ENCODE results near the gene PLGRKT. TPM values are rescaled to one million over a fixed set of nuclear protein-coding genes. Genes with fewer than 3 reads are reported as not detected.
"Not testable (repeated sequence)": the region's sequence is repeated elsewhere in the genome, so short reads cannot be mapped to it uniquely, and the experiment has no call there.

PLGRKT gene
- polyA plus RNA-seq, 4 donors: 35.6 to 60.4 (median 54.9) TPM

DNA sequence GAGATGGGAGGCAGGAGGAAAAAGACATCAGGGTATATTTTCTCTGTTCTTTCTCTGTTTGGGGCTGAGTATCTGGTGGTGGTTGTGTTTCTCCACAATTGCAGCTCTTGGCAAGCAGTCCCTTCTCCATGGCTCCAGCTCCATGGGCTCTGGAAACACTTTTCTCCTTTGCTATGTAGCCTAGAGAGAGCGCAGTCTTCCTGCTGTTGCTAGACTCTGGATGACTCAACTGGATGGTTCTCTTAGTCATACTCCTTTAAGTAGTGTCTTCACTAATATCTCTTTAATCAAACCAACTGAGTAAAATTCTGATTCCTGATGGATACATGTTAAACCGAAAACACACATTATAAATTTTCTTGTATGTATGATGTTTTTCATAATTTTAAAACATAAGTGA lies 3.3 kb upstream of the PLGRKT start:
- no peak for DNase-seq
- FAIRE-seq: no peak
- Histone ChIP-seq H3K4me3 (ENCODE audit: low read depth in 1 of 3, low read length in 3 of 3) (no peak overlapping the region), H3K27ac (ENCODE audit: low read depth in 1 of 3, low read length in 2 of 3) (no peak overlapping the region), H3K27me3 (ENCODE audit: control insufficient read depth in 3 of 3, insufficient read depth in 3 of 3, low read length in 3 of 3) (peaks cover 0 to 3% (median 0%) of the 10 kb centered on the region in 3 donors), H3K36me3 (ENCODE audit: control insufficient read depth in 3 of 3, insufficient read depth in 2 of 3, low read depth in 1 of 3, low read length in 3 of 3) (no peaks in the 10 kb centered on the region), H3K4me1 (ENCODE audit: control insufficient read depth in 3 of 3, insufficient read depth in 2 of 3, low read depth in 1 of 3, low read length in 2 of 3) (peaks cover 0 to 9% (median 3%) of the 10 kb centered on the region in 3 donors), H3K9me3 (ENCODE audit: control insufficient read depth in 2 of 2, insufficient read depth in 1 of 2, low read depth in 1 of 2, low read length in 1 of 2) (no peaks in the 10 kb centered on the region)
- 75 to 96% (median 90%) methylated on average over 2 of the region's 2 CpGs for WGBS, 3 donors

DNA sequence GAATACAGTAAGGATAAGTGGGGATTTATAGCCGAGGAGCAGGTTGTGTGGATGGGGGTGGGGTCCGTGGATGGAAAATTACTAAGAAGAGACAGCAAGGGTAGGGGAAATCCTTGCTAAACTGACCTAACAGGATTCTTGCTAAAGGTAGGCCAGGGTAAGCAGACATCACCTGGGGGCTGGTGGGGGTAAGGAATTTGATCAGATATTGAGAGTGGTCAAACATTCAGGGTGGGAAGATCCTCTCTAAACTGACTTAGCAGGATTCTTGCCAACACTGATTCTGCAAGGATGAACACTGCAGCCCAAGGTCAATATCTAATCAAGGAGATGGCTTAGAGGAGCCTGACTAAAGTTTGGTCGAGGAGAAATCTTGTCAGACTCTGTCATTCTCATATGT lies 2.7 kb upstream of the PLGRKT start:
- no peak for FAIRE-seq
- Histone ChIP-seq H3K9me3 (ENCODE audit: control insufficient read depth in 2 of 2, insufficient read depth in 1 of 2, low read depth in 1 of 2, low read length in 1 of 2) (no peaks in the 10 kb centered on the region), H3K36me3 (ENCODE audit: control insufficient read depth in 3 of 3, insufficient read depth in 2 of 3, low read depth in 1 of 3, low read length in 3 of 3) (no peaks in the 10 kb centered on the region), H3K27me3 (ENCODE audit: control insufficient read depth in 3 of 3, insufficient read depth in 3 of 3, low read length in 3 of 3) (peaks cover 0 to 3% (median 0%) of the 10 kb centered on the region in 3 donors), H3K4me3 (ENCODE audit: low read depth in 1 of 3, low read length in 3 of 3) (no peak overlapping the region), H3K4me1 (ENCODE audit: control insufficient read depth in 3 of 3, insufficient read depth in 2 of 3, low read depth in 1 of 3, low read length in 2 of 3) (peaks cover 0 to 10% (median 3%) of the 10 kb centered on the region in 3 donors), H3K27ac (ENCODE audit: low read depth in 1 of 3, low read length in 2 of 3) (no peak overlapping the region)
- WGBS, 3 donors: 84 to 88% (median 86%) methylated on average over 3 of the region's 3 CpGs
- no peak for DNase-seq

DNA sequence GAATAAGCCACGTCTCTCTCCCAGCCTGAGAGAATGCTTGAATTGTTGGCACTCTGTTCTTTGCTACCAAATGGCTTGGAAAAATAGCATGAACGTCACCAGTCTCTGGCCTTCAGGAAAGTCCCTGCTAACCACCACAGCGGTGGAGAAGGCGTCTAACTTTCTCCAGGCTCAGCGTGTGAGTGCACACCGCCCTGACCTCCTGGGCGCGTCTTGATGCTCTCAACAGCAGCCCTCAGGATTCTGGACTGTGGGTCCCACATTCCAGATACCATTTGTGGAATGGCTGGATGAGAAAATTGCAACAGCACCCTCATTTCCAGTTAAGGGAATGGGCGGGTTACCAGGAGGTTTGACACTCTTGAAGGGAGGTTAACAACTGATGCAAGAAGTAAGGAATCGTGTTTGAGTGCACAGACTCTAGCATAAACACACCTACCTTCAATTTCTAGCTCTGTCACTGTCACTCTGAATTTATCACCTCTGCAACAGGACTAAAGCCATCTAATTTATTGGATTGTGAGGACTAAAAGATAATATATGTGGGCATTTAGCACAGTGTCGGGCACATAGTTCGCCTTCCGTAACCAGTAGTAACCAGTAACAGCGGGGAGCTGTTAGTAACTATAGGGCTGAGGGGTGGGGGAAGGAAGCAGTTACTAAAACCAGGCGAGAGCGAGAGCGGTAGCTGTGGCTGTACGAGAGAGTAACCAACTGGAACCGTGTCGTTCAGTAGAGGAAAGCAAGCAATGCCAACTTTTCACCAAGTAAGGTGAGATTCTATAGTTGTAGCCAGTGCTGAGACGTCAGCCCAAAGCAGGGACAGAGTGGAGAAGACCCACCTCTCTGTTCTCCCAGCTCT lies 807 bp upstream of the PLGRKT start:
- no peak for FAIRE-seq
- H3K36me3 ChIP-seq (ENCODE audit: control insufficient read depth in 3 of 3, insufficient read depth in 2 of 3, low read depth in 1 of 3, low read length in 3 of 3): peaks cover 0 to 4% (median 0%) of the 10 kb centered on the region in 3 donors
- H3K4me1 ChIP-seq (ENCODE audit: control insufficient read depth in 3 of 3, insufficient read depth in 2 of 3, low read depth in 1 of 3, low read length in 2 of 3): peaks cover 0 to 10% (median 3%) of the 10 kb centered on the region in 3 donors
- H3K4me3 ChIP-seq (ENCODE audit: low read depth in 1 of 3, low read length in 3 of 3): peak overlapping the region in 2 of 3 donors; percentile 39 to 68
- peak overlapping the region; percentile 93 to 98 (median 97) for H3K27ac ChIP-seq (ENCODE audit: low read depth in 1 of 3, low read length in 2 of 3)
- H3K9me3 ChIP-seq (ENCODE audit: control insufficient read depth in 2 of 2, insufficient read depth in 1 of 2, low read depth in 1 of 2, low read length in 1 of 2): peaks cover 0 to 8% of the 10 kb centered on the region in 2 donors
- WGBS, 3 donors: 61 to 69% (median 64%) methylated on average over 21 of the region's 21 CpGs
- H3K27me3 ChIP-seq (ENCODE audit: control insufficient read depth in 3 of 3, insufficient read depth in 3 of 3, low read length in 3 of 3): peaks cover 0 to 3% (median 0%) of the 10 kb centered on the region in 3 donors
- DNase-seq: peak; percentile 35 to 38

DNA sequence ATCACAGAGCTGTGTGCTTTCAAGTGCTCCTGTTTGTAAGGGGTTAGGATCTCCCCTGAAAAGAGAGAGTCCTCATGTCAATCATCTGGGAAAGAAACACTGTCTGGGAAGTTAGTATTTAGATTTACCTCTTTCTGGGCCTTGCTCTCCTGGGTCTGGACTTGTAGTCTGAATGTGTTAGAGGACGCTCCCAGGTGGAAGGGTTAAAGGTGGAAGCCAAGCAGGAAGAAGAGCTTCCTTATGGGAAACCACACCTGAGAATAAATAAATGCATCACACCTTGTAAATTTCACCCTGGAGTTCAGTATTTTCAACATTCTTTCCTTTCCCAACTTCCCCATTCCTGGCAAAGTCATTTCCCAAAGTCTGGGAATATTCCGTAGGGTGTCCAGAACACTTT lies 1.3 kb downstream of the PLGRKT start:
- Histone ChIP-seq H3K9me3 (ENCODE audit: control insufficient read depth in 2 of 2, insufficient read depth in 1 of 2, low read depth in 1 of 2, low read length in 1 of 2) (peaks cover 0 to 12% of the 10 kb centered on the region in 2 donors), H3K36me3 (ENCODE audit: control insufficient read depth in 3 of 3, insufficient read depth in 2 of 3, low read depth in 1 of 3, low read length in 3 of 3) (peaks cover 0 to 6% (median 0%) of the 10 kb centered on the region in 3 donors), H3K4me3 (ENCODE audit: low read depth in 1 of 3, low read length in 3 of 3) (peak overlapping the region in 2 of 3 donors; percentile 33 to 68), H3K4me1 (ENCODE audit: control insufficient read depth in 3 of 3, insufficient read depth in 2 of 3, low read depth in 1 of 3, low read length in 2 of 3) (peaks cover 0 to 10% (median 3%) of the 10 kb centered on the region in 3 donors), H3K27ac (ENCODE audit: low read depth in 1 of 3, low read length in 2 of 3) (peak overlapping the region; percentile 80 to 98 (median 93)), H3K27me3 (ENCODE audit: control insufficient read depth in 3 of 3, insufficient read depth in 3 of 3, low read length in 3 of 3) (peaks cover 0 to 3% (median 0%) of the 10 kb centered on the region in 3 donors)
- WGBS, 3 donors: 56 to 74% (median 59%) methylated on average over 2 of the region's 2 CpGs
- FAIRE-seq (no peak), DNase-seq (peak; percentile 51 to 82)

DNA sequence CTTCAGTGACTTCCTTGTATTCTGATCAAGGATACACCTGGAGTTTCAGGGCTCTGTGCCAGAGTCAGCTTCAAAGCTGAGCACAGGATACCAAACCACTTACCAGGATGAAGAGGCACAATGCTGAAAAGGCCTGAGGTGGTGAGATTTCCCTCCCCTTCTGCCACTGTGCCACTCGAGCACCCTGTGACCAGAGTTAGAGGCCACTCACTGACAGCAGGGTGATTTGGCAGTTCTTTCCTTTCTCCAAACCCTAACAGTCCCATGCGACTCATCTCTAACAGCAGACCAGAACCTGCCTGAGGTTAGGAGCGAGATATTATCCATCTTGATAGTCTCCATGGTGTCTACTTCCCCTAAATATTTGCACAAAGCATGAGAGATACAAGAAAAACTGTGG lies 1.8 kb downstream of the PLGRKT start:
- FAIRE-seq: no peak

DNA sequence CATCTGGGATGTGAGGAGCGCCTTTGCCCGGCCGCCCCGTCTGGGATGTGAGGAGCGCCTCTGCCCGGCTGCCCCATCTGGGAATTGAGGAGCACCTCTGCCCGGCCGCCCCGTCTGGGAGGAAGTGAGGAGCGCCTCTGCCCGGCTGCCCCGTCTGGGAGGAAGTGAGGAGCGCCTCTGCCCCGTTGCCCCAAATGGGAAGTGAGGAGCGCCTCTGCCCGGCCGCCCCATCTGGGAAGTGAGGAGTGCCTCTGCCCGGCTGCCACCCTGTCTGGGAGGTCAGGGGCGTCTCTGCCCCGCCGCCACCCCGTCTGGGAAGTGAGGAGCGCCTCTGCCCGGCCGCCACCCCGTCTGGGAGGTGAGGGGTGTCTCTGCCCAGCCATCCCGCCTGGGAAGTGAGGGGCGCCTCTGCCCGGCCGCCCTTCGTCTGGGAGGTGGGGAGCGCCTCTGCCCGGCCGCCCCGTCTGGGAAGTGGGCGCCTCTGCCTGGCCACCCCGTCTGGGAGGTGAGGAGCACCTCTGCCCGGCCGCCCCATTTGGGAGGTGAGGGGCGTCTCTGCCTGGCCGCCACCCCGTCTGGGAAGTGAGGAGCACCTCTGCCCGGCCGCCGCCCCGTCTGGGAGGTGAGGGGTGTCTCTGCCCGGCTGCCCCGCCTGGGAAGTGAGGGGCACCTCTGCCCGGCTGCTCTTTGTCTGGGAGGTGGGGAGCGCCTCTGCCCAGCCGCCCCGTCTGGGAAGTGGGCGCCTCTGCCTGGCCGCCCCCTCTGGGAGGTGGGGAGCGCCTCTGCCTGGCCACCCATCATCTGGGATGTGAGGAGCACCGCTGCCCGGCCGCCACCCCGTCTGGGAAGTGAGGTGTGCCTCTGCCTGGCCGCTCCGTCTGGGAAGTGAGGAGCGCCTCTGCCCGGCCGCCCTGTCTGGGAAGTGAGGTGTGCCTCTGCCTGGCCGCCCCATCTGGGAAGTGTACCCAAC lies 3.6 kb downstream of the PLGRKT start:
- 96 to 99% (median 97%) methylated on average over 48 to 65 of the region's 65 CpGs for WGBS, 3 donors
- not testable (repeated sequence) for H3K36me3 ChIP-seq (ENCODE audit: control insufficient read depth in 3 of 3, insufficient read depth in 2 of 3, low read depth in 1 of 3, low read length in 3 of 3); H3K4me1 ChIP-seq (ENCODE audit: control insufficient read depth in 3 of 3, insufficient read depth in 2 of 3, low read depth in 1 of 3, low read length in 2 of 3); FAIRE-seq; H3K27ac ChIP-seq (ENCODE audit: low read depth in 1 of 3, low read length in 2 of 3); H3K27me3 ChIP-seq (ENCODE audit: control insufficient read depth in 3 of 3, insufficient read depth in 3 of 3, low read length in 3 of 3); H3K4me3 ChIP-seq (ENCODE audit: low read depth in 1 of 3, low read length in 3 of 3); DNase-seq
- H3K9me3 ChIP-seq (ENCODE audit: control insufficient read depth in 2 of 2, insufficient read depth in 1 of 2, low read depth in 1 of 2, low read length in 1 of 2): peaks cover 0 to 12% of the 10 kb centered on the region in 2 donors

More for the DNA sequence above, 1.8 kb downstream of the PLGRKT start:
- Histone ChIP-seq H3K4me1 (ENCODE audit: control insufficient read depth in 3 of 3, insufficient read depth in 2 of 3, low read depth in 1 of 3, low read length in 2 of 3) (peaks cover 0 to 10% (median 3%) of the 10 kb centered on the region in 3 donors), H3K9me3 (ENCODE audit: control insufficient read depth in 2 of 2, insufficient read depth in 1 of 2, low read depth in 1 of 2, low read length in 1 of 2) (peaks cover 0 to 12% of the 10 kb centered on the region in 2 donors), H3K27me3 (ENCODE audit: control insufficient read depth in 3 of 3, insufficient read depth in 3 of 3, low read length in 3 of 3) (peaks cover 0 to 1% (median 0%) of the 10 kb centered on the region in 3 donors), H3K36me3 (ENCODE audit: control insufficient read depth in 3 of 3, insufficient read depth in 2 of 3, low read depth in 1 of 3, low read length in 3 of 3) (peaks cover 0 to 6% (median 0%) of the 10 kb centered on the region in 3 donors), H3K27ac (ENCODE audit: low read depth in 1 of 3, low read length in 2 of 3) (peak overlapping the region in 2 of 3 donors; percentile 80 to 98), H3K4me3 (ENCODE audit: low read depth in 1 of 3, low read length in 3 of 3) (peak overlapping the region in 1 of 3 donors; percentile 33)
- WGBS, 3 donors: 59 to 66% (median 59%) methylated on average over 3 of the region's 3 CpGs
- peak in 1 of 2 donors; percentile 26 for DNase-seq

DNA sequence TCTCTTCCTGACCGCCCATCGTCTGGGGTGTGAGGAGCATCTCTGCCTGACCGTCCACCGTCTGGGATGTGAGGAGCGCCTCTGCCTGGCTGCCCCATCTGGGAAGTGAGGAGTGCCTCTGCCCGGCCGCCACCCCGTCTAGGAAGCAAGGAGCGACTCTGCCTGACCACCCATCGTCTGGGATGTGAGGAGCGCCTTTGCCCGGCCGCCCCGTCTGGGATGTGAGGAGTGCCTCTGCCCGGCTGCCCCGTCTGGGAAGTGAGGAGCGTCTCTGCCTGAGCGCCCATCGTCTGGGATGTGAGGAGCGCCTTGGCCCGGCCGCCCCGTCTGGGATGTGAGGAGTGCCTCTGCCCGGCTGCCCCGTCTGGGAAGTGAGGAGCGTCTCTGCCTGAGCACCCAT lies 4.4 kb downstream of the PLGRKT start:
- 91 to 97% (median 93%) methylated on average over 26 of the region's 26 CpGs for WGBS, 3 donors

DNA sequence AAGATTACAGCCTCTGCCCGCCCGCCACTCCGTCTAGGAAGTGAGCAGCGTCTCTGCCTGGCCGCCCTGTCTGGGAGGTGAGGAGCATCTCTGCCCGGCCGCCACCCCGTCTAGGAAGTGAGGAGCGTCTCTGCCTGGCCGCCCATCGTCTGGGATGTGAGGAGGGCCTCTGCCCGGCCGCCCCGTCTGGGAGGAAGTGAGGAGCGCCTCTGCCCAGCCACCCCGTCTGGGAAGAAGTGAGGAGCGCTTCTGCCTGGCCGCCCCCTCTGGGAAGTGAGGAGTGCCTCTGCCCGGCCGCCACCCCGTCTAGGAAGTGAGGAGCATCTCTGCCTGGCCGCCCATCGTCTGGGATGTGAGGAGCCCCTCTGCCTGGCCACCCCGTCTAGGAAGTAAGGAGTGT lies 4.8 kb downstream of the PLGRKT start:
- WGBS, 3 donors: 97 to 99% (median 97%) methylated on average over 20 to 24 of the region's 24 CpGs
- DNase-seq; H3K4me3 ChIP-seq (ENCODE audit: low read depth in 1 of 3, low read length in 3 of 3); H3K27ac ChIP-seq (ENCODE audit: low read depth in 1 of 3, low read length in 2 of 3); FAIRE-seq; H3K27me3 ChIP-seq (ENCODE audit: control insufficient read depth in 3 of 3, insufficient read depth in 3 of 3, low read length in 3 of 3); H3K4me1 ChIP-seq (ENCODE audit: control insufficient read depth in 3 of 3, insufficient read depth in 2 of 3, low read depth in 1 of 3, low read length in 2 of 3): not testable (repeated sequence)
- Histone ChIP-seq H3K36me3 (ENCODE audit: control insufficient read depth in 3 of 3, insufficient read depth in 2 of 3, low read depth in 1 of 3, low read length in 3 of 3) (peaks cover 0 to 12% (median 5%) of the 10 kb centered on the region in 3 donors), H3K9me3 (ENCODE audit: control insufficient read depth in 2 of 2, insufficient read depth in 1 of 2, low read depth in 1 of 2, low read length in 1 of 2) (peaks cover 0 to 12% of the 10 kb centered on the region in 2 donors)

More for the DNA sequence above, 4.4 kb downstream of the PLGRKT start:
- not testable (repeated sequence) for FAIRE-seq; H3K27me3 ChIP-seq (ENCODE audit: control insufficient read depth in 3 of 3, insufficient read depth in 3 of 3, low read length in 3 of 3); DNase-seq; H3K27ac ChIP-seq (ENCODE audit: low read depth in 1 of 3, low read length in 2 of 3); H3K4me3 ChIP-seq (ENCODE audit: low read depth in 1 of 3, low read length in 3 of 3); H3K4me1 ChIP-seq (ENCODE audit: control insufficient read depth in 3 of 3, insufficient read depth in 2 of 3, low read depth in 1 of 3, low read length in 2 of 3)
- peaks cover 0 to 11% (median 5%) of the 10 kb centered on the region in 3 donors for H3K36me3 ChIP-seq (ENCODE audit: control insufficient read depth in 3 of 3, insufficient read depth in 2 of 3, low read depth in 1 of 3, low read length in 3 of 3)
- peaks cover 0 to 12% of the 10 kb centered on the region in 2 donors for H3K9me3 ChIP-seq (ENCODE audit: control insufficient read depth in 2 of 2, insufficient read depth in 1 of 2, low read depth in 1 of 2, low read length in 1 of 2)
